ENCODE results near the gene GMPR2.
A peak's percentile ranks its signal among the peaks of the same experiment; 100 is the strongest.

The GMPR2 gene

GRCh38 chr14:24204163-24205146 is 28.3 kb upstream of the GMPR2 start:
- Histone ChIP-seq H3K27me3 (ENCODE audit: low read depth, low read length) (no peaks in the 10 kb centered on the region), H3K36me3 (ENCODE audit: control insufficient read depth in 1 of 2, insufficient read depth in 2 of 2, low read length in 2 of 2) (peaks cover 35 to 44% of the 10 kb centered on the region in 2 donors), H3K27ac (ENCODE audit: low read length) (no peak overlapping the region)

GRCh38 chr14:24206260-24207103 is 26.2 kb upstream of the GMPR2 start:
- H3K27ac ChIP-seq (ENCODE audit: low read length) = no peak overlapping the region

More at GRCh38 chr14:24204163-24205146, 28.3 kb upstream of the GMPR2 start:
- Histone ChIP-seq H3K4me1 (ENCODE audit: control insufficient read depth in 1 of 2, insufficient read depth in 2 of 2, low read length in 2 of 2) (peaks cover 0 to 4% of the 10 kb centered on the region in 2 donors), H3K9me3 (ENCODE audit: control insufficient read depth in 1 of 2, low read length in 2 of 2) (no peaks in the 10 kb centered on the region), H3K4me3 (ENCODE audit: low read depth in 1 of 2, low read length in 2 of 2) (no peak overlapping the region)

GRCh38 chr14:24207104-24207551 is 25.6 kb upstream of the GMPR2 start:
- H3K9me3 ChIP-seq (ENCODE audit: control insufficient read depth in 1 of 2, low read length in 2 of 2) = no peaks in the 10 kb centered on the region
- H3K4me3 ChIP-seq (ENCODE audit: low read depth in 1 of 2, low read length in 2 of 2) = no peak overlapping the region
- H3K36me3 ChIP-seq (ENCODE audit: control insufficient read depth in 1 of 2, insufficient read depth in 2 of 2, low read length in 2 of 2) = peaks cover 49 to 54% of the 10 kb centered on the region in 2 donors
- no peak overlapping the region for H3K27ac ChIP-seq (ENCODE audit: low read length)
- peaks cover 4 to 9% of the 10 kb centered on the region in 2 donors for H3K4me1 ChIP-seq (ENCODE audit: control insufficient read depth in 1 of 2, insufficient read depth in 2 of 2, low read length in 2 of 2)
- H3K27me3 ChIP-seq (ENCODE audit: low read depth, low read length) = no peaks in the 10 kb centered on the region

More at GRCh38 chr14:24206260-24207103, 26.2 kb upstream of the GMPR2 start:
- peaks cover 4% of the 10 kb centered on the region in 2 donors for H3K4me1 ChIP-seq (ENCODE audit: control insufficient read depth in 1 of 2, insufficient read depth in 2 of 2, low read length in 2 of 2)
- H3K4me3 ChIP-seq (ENCODE audit: low read depth in 1 of 2, low read length in 2 of 2) = no peak overlapping the region
- H3K36me3 ChIP-seq (ENCODE audit: control insufficient read depth in 1 of 2, insufficient read depth in 2 of 2, low read length in 2 of 2) = peaks cover 52% of the 10 kb centered on the region in 2 donors
- no peaks in the 10 kb centered on the region for H3K27me3 ChIP-seq (ENCODE audit: low read depth, low read length)
- no peaks in the 10 kb centered on the region for H3K9me3 ChIP-seq (ENCODE audit: control insufficient read depth in 1 of 2, low read length in 2 of 2)

GRCh38 chr14:24207625-24208024 is 25.1 kb upstream of the GMPR2 start:
- H3K36me3 ChIP-seq (ENCODE audit: control insufficient read depth in 1 of 2, insufficient read depth in 2 of 2, low read length in 2 of 2) = peaks cover 49 to 54% of the 10 kb centered on the region in 2 donors
- H3K9me3 ChIP-seq (ENCODE audit: control insufficient read depth in 1 of 2, low read length in 2 of 2) = no peaks in the 10 kb centered on the region
- H3K4me1 ChIP-seq (ENCODE audit: control insufficient read depth in 1 of 2, insufficient read depth in 2 of 2, low read length in 2 of 2) = peaks cover 4 to 9% of the 10 kb centered on the region in 2 donors
- H3K4me3 ChIP-seq (ENCODE audit: low read depth in 1 of 2, low read length in 2 of 2) = no peak overlapping the region
- no peaks in the 10 kb centered on the region for H3K27me3 ChIP-seq (ENCODE audit: low read depth, low read length)
- no peak overlapping the region for H3K27ac ChIP-seq (ENCODE audit: low read length)

- Histone ChIP-seq H3K9me3 (ENCODE audit: control insufficient read depth in 1 of 2, low read length in 2 of 2) (no peaks in the 10 kb centered on the region), H3K4me3 (ENCODE audit: low read depth in 1 of 2, low read length in 2 of 2) (no peak overlapping the region), H3K36me3 (ENCODE audit: control insufficient read depth in 1 of 2, insufficient read depth in 2 of 2, low read length in 2 of 2) (peaks cover 40 to 42% of the 10 kb centered on the region in 2 donors), H3K4me1 (ENCODE audit: control insufficient read depth in 1 of 2, insufficient read depth in 2 of 2, low read length in 2 of 2) (peaks cover 11 to 26% of the 10 kb centered on the region in 2 donors), H3K27ac (ENCODE audit: low read length) (no peak overlapping the region), H3K27me3 (ENCODE audit: low read depth, low read length) (no peaks in the 10 kb centered on the region)
These were observed 21.4 kb upstream of the GMPR2 start for GRCh38 chr14:24211311-24211710.

GRCh38 chr14:24212924-24213865 is 19.5 kb upstream of the GMPR2 start, which contains the start of gene CHMP4A:
TSS of gene CHMP4A (minus strand) at chr14:24213488. CDS start at chr14:24213439, 49 bp downstream.
- H3K27ac ChIP-seq (ENCODE audit: low read length) = peak within 1 kb of the TSS; percentile 97
- peaks cover 26 to 31% of the 10 kb centered on the region in 2 donors for H3K36me3 ChIP-seq (ENCODE audit: control insufficient read depth in 1 of 2, insufficient read depth in 2 of 2, low read length in 2 of 2)
- H3K4me1 ChIP-seq (ENCODE audit: control insufficient read depth in 1 of 2, insufficient read depth in 2 of 2, low read length in 2 of 2) = peaks cover 7 to 26% of the 10 kb centered on the region in 2 donors

GRCh38 chr14:24213866-24214662 is 18.7 kb upstream of the GMPR2 start:
- Histone ChIP-seq H3K36me3 (ENCODE audit: control insufficient read depth in 1 of 2, insufficient read depth in 2 of 2, low read length in 2 of 2) (peaks cover 23 to 27% of the 10 kb centered on the region in 2 donors), H3K27ac (ENCODE audit: low read length) (peak overlapping the region; percentile 97), H3K4me1 (ENCODE audit: control insufficient read depth in 1 of 2, insufficient read depth in 2 of 2, low read length in 2 of 2) (peaks cover 7 to 26% of the 10 kb centered on the region in 2 donors), H3K4me3 (ENCODE audit: low read depth in 1 of 2, low read length in 2 of 2) (peak overlapping the region; percentile 69 to 71), H3K27me3 (ENCODE audit: low read depth, low read length) (no peaks in the 10 kb centered on the region), H3K9me3 (ENCODE audit: control insufficient read depth in 1 of 2, low read length in 2 of 2) (no peaks in the 10 kb centered on the region)

More at GRCh38 chr14:24212924-24213865, 19.5 kb upstream of the GMPR2 start, which contains the start of gene CHMP4A:
- Histone ChIP-seq H3K9me3 (ENCODE audit: control insufficient read depth in 1 of 2, low read length in 2 of 2) (no peaks in the 10 kb centered on the region), H3K4me3 (ENCODE audit: low read depth in 1 of 2, low read length in 2 of 2) (peak within 1 kb of the TSS; percentile 69 to 71), H3K27me3 (ENCODE audit: low read depth, low read length) (no peaks in the 10 kb centered on the region)

GRCh38 chr14:24215495-24216344 is 17.0 kb upstream of the GMPR2 start, which contains the start of gene MDP1:
TSS of gene MDP1 (minus strand) at chr14:24216066. CDS start at chr14:24215955, 111 bp downstream.
- H3K9me3 ChIP-seq (ENCODE audit: control insufficient read depth in 1 of 2, low read length in 2 of 2) = no peaks in the 10 kb centered on the region
- peak within 1 kb of the TSS; percentile 97 for H3K27ac ChIP-seq (ENCODE audit: low read length)

GRCh38 chr14:24216345-24216699 is 16.4 kb upstream of the GMPR2 start:
- peak overlapping the region in 1 of 2 donors; percentile 94 for H3K4me3 ChIP-seq (ENCODE audit: low read depth in 1 of 2, low read length in 2 of 2)
- H3K9me3 ChIP-seq (ENCODE audit: control insufficient read depth in 1 of 2, low read length in 2 of 2) = no peaks in the 10 kb centered on the region
- no peaks in the 10 kb centered on the region for H3K27me3 ChIP-seq (ENCODE audit: low read depth, low read length)
- H3K4me1 ChIP-seq (ENCODE audit: control insufficient read depth in 1 of 2, insufficient read depth in 2 of 2, low read length in 2 of 2) = peaks cover 7 to 24% of the 10 kb centered on the region in 2 donors
- no peak overlapping the region for H3K27ac ChIP-seq (ENCODE audit: low read length)
- H3K36me3 ChIP-seq (ENCODE audit: control insufficient read depth in 1 of 2, insufficient read depth in 2 of 2, low read length in 2 of 2) = peaks cover 7 to 8% of the 10 kb centered on the region in 2 donors

More at GRCh38 chr14:24215495-24216344, 17.0 kb upstream of the GMPR2 start, which contains the start of gene MDP1:
- Histone ChIP-seq H3K36me3 (ENCODE audit: control insufficient read depth in 1 of 2, insufficient read depth in 2 of 2, low read length in 2 of 2) (peaks cover 8 to 10% of the 10 kb centered on the region in 2 donors), H3K4me3 (ENCODE audit: low read depth in 1 of 2, low read length in 2 of 2) (peak within 1 kb of the TSS; percentile 77 to 94), H3K27me3 (ENCODE audit: low read depth, low read length) (no peaks in the 10 kb centered on the region), H3K4me1 (ENCODE audit: control insufficient read depth in 1 of 2, insufficient read depth in 2 of 2, low read length in 2 of 2) (peaks cover 7 to 26% of the 10 kb centered on the region in 2 donors)
